Stromal cell of bone marrow (primary cell): Measurements from ENCODE around the gene LARGE2.
"Not testable (repeated sequence)": the region's sequence is repeated elsewhere in the genome, so short reads cannot be mapped to it uniquely, and the experiment has no call there.

Source experiments
- DNase-seq: peaks from one replicate; pipeline ENCODE4 v3.0.0-alpha.2; 2012; ENCODE audit warnings: low read depth

Gene LARGE2

DNA sequence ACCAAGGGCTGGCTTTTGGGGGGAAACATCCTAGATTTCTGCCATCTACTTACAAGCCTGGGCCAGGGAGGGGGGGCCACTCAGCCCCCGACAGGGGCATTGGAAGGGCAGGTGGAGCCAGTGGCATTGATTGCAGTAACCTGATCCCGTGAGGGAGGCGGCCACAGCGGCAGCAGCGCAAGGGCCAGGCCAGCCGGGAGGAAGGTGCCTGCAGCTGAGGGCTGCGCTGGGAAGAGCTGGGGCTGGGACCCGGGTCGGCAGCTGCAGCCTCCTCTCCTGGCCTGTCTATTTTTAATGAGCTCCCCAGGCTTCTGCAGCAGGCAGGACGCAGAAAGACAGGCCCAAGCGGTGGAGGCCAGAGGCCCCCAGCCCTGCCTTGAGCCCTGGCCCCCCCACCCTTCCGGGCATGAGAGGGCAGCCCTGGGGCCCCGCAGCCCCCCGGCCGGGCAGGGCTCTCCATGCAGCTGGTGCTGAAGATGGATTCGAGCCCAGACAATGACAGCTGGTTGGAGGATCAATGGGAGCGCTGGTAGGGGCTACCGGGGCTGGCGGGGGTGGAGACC, 26.0 kb upstream of the LARGE2 start:
- DNase-seq, result no peak

DNA sequence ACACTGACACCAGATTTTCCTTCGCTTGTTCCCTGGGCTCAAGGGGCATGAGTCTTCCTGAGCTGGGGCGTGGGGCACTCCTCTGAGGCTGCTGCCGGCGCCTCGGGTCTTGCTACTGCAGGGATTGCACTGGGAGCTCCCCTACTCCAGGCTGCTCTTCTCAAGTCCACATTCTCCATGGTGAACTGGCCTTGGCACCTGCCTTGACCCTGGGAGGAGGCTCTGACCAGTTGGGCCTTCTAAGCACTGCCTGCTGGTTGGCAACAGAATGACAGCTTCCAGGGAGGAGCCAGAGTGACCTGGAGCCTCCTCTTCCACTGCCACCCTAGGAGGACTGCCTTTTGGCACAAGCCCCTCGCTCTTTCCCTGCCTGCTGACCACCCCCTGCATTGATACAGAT, 24.9 kb upstream of the LARGE2 start:
- DNase-seq, result no peak

DNA sequence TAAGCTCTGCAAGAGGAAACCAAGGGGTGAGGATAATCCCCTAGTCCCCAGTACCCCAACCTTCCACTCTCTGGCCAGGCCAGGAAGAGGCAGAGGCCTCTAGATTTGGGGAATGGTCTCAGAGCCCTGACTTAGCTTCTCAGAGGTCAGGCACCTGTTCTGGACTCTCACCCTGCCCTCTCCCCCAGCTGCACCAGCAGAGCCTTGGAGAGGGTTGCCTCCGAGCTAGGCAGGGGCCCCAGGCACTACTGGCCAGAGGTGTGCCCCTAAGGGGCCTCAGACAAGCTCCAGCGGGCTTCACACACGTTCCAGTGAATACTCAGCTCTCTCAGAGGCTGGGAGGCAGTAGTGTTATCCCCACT, 23.4 kb upstream of the LARGE2 start:
- no peak for DNase-seq

DNA sequence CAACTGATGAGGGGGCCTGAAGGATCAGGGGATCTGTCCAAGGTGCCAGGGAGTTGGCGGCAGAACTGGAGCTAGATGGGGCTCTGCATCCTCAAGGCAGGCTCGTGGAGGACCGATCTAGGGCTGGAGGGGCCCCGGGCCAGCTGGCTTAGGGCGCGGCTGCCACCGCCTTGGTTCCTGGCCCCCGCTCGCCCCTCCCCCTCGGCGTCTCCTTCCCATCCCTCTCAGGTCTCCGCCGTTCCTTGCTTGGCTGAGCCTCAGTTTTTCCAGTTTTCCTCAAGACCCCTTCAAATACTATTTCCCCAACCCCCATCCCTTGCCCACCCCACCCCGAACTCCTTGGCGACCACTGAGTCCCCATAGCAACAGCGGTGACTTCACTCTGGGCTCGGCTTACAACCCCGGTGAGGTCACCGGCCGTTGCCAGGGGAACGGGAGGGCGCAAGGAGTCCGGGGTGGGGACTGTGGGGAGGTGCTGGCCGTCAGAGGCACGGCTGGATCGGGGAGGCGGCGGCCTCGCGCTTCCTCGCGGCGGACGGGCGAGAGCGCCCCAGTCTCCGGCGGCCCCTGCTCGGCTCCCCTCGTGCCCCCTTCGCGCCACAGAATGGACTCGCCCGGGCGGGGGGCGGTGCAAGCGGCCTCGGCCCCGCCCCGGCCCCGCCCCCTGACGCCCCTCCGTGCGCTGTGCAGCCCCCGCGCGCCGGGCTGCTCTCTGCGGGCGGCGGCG, 22.8 kb upstream of the LARGE2 start:
- DNase-seq, result peak; percentile 83

DNA sequence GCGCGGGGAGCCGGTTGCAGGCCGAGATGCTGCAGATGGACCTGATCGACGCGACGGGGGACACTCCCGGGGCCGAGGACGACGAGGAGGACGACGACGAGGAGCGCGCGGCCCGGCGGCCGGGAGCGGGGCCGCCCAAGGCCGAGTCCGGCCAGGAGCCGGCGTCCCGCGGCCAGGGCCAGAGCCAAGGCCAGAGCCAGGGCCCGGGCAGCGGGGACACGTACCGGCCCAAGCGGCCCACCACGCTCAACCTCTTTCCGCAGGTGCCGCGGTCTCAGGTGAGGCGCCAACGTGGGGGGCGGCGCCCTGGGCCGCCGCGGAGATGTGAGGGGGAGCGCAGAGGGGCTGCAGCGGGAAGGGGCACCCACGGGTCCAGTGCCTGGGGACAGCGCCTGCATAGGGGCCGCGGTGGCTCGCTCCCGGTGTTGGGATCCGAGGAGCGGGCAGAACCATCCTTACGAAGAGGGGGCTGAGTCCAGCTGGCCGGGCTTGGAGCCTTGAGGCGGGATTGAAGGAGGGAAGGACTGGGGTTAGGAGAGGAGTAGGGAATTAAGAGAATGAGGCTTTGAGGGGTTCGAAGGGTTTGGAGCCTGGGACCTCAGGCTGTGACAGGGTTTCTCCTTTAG, 22.2 kb upstream of the LARGE2 start:
- not testable (repeated sequence) for DNase-seq

DNA sequence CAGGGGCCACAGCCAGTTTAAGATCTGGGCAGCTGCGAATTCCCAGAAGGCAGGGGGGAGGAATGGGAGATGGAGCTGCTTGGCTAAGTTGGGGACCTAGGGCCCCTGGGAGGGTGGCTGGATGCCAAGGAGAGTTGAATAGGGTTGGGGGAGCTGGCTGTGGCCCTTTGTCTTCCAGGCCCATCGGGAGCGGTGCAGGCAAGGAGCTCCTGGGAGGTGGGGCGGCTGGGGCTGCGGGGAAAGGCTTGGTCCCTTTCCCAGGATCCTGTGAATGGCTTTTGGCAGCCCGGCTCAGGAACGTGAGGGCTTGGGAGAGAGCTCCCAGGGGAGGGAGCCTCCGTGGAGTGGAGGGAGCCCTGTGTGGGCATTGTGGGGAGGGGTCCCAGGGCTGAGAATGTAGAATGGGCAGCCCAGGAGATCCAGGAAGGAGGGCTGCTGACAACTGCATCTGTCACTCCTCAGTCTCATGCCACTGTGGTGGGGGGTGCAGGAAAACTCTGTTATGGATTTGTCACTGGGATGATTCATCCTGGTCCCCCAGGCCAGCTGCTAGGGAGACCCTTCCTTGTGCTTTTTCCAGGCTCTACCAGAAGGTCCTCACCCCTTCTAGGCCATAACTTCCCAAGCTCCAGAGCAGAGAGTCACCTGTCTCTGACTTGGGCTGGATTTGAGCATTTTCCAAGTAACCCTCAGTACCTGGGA, 21.4 kb upstream of the LARGE2 start:
- no peak for DNase-seq

DNA sequence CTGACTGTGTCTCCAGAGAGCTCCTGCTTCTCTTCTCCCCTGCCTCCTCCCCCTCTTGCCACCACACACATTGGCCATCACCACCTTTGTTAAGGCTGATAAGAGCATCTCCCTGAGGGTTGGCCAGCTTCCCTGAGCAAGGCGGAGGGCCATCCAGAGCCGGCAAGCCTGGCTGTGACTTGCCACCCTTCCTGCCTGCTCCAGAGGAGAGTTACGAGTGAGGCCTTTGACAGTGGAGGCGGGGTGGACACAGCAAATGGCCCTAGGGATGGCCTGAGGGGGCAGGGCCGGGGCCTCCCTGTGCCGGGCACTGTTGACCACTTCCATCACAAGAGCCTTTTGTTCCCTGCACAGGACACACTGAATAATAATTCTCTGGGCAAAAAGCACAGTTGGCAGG, 20.8 kb upstream of the LARGE2 start:
- DNase-seq, result no peak

DNA sequence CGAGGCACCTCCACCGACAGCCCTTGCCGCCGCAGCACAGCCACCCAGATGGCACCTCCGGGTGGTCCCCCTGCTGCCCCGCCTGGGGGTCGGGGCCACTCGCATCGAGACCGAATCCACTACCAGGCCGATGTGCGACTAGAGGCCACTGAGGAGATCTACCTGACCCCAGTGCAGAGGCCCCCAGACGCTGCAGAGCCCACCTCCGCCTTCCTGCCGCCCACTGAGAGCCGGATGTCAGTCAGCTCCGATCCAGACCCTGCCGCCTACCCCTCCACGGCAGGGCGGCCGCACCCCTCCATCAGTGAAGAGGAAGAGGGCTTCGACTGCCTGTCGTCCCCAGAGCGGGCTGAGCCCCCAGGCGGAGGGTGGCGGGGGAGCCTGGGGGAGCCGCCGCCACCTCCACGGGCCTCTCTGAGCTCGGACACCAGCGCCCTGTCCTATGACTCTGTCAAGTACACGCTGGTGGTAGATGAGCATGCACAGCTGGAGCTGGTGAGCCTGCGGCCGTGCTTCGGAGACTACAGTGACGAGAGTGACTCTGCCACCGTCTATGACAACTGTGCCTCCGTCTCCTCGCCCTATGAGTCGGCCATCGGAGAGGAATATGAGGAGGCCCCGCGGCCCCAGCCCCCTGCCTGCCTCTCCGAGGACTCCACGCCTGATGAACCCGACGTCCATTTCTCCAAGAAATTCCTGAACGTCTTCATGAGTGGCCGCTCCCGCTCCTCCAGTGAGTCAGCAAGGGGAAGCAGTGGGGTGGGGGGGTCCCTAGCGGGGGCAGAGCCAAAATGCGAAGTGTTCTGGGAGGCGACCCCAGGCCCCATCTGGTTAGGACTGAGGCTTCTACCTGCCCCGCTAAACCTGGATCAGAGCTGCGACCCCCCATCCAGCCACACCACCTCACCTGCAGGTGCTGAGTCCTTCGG, 19.7 kb upstream of the LARGE2 start:
- DNase-seq, result no peak

DNA sequence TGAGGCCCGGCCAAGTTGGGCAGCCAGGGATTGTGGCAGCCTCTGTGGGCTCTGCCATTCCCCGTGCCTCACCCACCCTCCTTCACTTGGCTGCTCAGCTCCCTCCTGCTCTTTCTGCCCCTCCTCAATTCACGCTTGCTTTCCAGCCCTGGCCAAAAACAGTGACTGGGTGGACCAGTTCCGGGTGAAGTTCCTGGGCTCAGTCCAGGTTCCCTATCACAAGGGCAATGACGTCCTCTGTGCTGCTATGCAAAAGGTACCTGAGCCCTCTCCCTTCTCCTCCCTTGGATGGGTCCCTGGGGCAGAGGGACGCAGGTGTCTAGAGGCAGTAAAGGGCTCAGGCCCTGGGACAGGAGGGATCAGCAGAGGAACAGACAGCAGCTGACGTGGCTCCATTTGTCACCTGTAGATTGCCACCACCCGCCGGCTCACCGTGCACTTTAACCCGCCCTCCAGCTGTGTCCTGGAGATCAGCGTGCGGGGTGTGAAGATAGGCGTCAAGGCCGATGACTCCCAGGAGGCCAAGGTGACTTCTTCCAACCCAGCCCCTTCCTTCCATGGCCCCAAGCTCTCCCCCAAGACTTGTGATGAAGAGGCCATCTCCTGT, 18.0 kb upstream of the LARGE2 start:
- DNase-seq, result no peak

DNA sequence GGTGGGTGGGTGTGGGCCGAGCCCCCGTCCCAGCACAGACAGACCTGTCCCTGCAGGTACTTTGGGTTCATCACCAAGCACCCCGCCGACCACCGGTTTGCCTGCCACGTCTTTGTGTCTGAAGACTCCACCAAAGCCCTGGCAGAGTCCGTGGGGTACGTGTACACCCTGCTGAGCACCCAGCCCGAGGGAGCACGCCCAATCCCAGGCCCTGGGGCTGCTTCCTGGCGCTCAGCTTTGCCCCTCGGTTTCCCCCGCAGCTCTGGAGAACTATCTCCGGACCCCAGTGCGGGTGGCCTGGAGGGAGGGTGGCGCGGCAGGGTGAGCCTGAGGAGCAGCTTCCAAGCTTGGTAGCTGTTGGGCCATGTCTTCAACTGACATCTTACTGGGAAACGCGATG, 17.4 kb upstream of the LARGE2 start:
- DNase-seq, result no peak

DNA sequence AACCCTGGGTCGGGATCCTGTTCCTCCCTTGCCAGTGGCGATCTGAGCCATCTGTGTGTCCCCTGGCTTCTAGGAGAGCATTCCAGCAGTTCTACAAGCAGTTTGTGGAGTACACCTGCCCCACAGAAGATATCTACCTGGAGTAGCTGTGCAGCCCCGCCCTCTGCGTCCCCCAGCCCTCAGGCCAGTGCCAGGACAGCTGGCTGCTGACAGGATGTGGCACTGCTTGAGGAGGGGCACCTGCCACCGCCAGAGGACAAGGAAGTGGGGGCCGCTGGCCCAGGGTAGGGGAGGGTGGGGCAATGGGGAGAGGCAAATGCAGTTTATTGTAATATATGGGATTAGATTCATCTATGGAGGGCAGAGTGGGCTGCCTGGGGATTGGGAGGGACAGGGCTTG, 16.9 kb upstream of the LARGE2 start:
- DNase-seq, result not testable (repeated sequence)

DNA sequence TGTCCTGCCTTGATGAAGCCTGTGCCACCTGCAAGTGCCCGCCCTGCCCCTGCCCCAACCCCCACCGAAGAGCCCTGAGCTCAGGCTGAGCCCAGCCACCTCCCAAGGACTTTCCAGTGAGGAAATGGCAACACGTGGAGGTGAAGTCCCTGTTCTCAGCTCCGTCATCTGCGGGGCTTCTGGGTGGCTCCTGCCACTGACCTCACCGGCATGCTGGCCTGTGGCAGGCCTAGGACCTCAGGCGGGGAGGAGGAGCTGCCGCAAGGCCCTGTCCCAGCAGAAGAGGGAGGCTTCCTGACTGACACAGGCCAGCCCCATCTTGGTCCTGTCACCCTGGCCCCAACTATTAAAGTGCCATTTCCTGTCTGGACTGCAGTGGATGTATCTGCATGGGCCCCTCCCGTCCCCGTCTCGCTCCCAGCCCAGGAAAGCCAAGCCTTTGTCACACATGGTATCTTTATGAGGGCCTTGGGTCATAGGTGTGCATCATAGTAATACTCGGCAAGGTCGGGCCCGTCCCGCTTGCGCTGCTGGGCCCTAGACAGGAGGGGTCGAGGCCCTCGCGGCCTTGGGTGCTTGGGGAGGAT, 16.3 kb upstream of the LARGE2 start:
- no peak for DNase-seq

DNA sequence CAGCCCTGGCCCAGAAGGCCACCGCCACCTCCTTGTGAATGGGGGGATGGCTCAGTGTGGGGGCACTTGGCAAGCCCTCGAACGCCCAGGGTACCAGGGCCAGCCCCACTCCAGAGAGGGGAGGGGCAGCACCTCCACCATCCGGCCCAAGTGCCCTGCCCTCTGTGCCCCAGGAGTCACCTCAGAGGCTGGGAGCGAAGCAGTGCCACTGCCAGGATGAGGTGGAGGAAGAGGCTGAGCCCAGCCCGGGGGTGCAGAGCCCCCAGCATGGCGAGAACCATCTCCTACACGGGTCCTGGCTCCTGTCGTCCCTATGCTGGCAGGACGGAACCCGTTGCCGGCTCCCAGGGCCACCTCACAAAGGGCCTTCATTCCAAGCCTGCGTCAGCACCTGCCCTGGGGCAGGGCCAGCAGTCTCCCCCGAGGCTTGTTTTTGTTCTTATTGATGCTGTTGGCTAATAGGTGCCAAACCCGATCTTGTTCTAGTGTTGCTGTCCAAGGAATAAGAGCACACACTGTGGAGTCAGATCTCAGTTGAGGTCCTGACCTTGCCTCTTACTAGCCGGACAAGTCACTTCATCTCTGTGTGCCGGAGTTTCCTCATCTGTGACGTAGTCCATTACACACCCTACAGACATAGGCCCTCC, 15.4 kb upstream of the LARGE2 start, which contains the start of gene FREY1:
Gene FREY1 (minus strand): TSS at position 307 of the 647 bp plus-strand sequence. CDS start 26 bp downstream, at position 281.
- DNase-seq, result no peak

DNA sequence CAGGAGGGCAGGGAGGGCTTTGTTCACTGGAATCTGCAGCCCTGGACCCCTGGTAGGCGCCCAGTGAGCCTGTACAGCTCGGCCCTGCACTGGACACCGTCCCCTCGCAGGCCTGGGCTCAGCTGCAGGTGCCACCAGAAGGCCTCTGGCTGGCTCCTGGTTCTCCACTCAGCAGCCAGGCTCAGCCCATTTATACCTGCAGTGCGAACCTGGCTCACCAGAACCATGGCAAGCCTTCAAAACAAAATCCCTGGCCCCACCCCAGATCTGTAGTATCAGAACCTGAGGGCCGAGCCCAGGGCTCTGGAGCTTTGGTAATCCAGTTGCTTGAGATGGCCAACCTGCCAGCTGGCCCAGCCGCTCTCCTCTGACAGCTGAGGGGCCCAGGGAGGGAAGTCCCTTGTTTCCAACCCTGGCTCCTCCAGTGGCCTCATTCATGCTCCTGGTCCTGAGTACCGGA, 14.5 kb upstream of the LARGE2 start:
- no peak for DNase-seq

DNA sequence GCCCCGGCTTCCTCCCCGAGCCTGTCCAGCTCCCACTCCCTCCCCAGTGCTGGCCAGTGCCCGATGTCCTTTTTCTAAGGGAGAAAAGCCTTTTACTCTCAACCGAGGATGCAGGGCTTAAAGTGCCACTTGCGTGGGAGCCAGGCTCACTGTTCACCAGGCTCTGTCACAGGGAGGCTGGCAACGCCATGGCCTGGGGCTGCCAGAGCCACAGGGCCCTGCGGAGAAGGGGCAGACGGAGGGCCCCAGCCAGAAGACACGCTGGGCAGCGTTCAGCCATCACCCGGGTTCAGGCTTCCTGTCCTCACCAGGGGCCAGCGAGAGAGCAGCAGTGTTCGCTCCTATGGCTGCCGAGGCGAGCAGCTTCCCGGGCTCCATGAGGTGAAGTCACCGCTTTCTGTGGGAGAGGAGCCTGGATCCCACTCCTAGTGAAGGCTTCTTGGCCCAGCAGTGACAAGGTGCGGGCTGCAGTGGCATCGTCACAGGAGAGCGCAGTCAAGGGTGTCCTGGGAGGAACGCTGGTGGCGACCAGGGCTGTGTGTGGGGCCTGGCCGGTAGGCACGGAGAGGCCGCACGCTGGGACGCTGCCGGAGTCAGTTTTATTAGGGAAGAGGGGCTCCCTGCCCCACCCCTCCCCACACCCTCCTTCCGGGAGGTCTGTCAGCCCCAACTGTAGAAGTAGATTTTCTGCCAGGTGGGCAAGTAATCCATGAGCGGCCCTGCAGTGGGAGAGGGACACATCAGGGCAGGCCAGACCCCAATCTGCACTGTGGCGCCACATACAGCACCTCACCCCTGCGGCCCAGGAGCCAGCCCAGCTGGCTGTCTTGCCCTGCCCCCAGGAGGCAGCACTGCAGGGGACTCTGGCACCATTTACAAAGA, 12.6 kb upstream of the LARGE2 start:
- DNase-seq, result no peak

DNA sequence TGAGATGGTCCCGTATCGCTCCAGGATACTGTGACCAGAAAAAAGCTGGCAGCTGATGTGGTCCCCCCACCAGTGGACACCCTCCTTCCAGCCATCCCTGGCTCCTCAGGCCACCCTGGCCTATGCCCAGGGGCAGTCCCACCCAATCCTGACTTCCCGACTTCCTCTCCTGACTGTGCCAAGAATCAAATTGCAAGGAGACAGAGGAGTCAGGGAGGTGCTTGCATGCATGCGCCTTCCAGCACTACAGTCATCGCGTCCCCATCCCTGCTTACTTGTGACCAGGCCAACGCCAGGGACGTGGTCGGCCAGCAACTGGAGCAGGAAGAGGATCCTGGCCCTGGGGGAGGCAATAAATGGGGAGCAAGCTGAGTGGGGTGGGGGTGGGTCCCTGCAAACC, 11.8 kb upstream of the LARGE2 start:
- DNase-seq, result no peak

DNA sequence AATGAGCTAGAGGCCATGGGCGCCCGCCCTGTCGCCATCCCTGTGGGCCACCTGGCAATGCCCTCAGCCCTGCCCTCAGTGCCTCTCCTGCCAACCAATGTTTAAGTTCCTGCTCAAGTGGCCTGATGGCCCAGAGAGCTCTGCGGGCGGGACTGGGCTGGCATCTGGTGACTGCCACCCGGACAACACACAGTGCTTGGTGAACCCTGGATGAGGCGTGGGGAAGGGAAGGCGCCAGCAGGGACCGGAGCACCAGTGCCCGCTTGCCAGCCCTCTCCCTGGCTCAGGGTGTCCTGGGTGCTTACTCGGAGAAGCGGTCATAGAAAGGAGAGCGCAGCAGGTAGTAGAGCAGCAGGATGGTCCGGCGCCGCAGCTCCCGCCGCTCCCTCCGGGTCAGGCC, 8.9 kb upstream of the LARGE2 start:
- DNase-seq, result no peak

DNA sequence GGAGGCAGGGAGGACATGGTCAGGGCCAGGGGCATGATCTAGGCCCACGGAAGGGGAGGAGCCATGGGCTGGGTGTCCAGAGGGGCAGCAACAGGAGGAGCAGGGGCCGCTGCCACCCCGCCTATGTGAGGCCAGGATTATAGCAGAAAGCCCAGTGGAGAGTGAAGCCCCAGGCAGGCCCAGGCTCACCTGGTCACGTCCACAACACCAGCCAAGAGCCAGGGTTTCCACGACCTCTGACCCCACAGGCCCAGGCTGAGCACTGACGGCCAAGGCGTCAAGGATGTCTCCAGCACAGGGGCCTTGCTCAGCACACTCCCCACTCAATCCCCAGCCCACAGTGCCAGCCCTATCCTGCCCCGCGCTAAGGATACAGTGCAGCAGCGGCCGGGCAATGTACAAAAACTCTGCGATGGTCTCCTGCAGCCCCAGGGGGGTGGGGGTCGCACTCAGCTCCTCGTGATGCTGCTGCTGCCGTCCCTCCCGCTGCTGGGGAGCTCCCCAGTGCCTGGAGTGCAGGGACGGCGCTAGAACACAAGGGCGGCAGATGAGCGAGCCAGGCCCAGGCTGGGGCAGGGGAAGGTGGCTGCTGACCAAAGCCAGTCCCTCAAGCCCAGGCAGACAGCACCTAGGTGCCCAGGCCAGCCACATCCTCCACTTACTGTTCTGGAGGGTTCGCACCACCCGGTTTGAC, 8.4 kb upstream of the LARGE2 start:
- DNase-seq, result no peak

DNA sequence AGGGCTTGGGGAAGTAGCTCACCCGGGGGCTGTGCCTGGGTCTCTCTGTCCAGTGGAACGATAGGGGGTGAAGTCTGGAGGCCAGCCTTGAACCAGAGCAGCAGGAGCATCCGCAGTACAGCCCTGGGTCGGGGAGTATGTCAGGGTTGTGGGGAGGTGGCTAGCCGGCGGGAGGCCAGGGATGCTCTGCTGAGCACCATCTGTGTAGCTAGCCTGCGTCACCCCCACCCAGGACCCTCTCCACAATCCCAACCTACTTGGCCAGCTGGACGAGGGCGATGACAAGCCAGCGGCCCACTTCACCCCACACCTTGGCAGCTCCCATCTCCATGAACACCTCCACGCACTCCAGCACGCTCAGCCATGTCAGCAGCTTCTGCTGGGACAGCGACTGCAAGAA, 7.0 kb upstream of the LARGE2 start:
- DNase-seq, result no peak
